Parathyroid adenoma (tissue), 2 donors: ENCODE data around the gene FBXW7.

Experiments used
- H2AFZ ChIP-seq: fragments of 300-600 bp; sonication (generic); one replicate; pipeline ENCODE4 v1.7.0; 2017; ENCODE audit warnings: antibody characterized with exemption, mild to moderate bottlenecking
- H3K27ac ChIP-seq: fragments of 300-600 bp; sonication (generic); one replicate; pipeline ENCODE4 v1.7.0; 2017
- H3K27me3 ChIP-seq: fragments of 300-600 bp; sonication (generic); one replicate; pipeline ENCODE4 v1.7.0; 2017; ENCODE audit warnings: low read length; ENCODE audit not compliant: control insufficient read depth, insufficient read depth
- H3K36me3 ChIP-seq: fragments of 300-600 bp; sonication (generic); one replicate; pipeline ENCODE4 v1.7.0; 2017; ENCODE audit warnings: low read length; ENCODE audit not compliant: control insufficient read depth, insufficient read depth
- H3K4me1 ChIP-seq: fragments of 300-600 bp; sonication (generic); one replicate; pipeline ENCODE4 v1.7.0; 2017; ENCODE audit warnings: control low read depth
- H3K4me2 ChIP-seq: fragments of 300-600 bp; sonication (generic); one replicate; pipeline ENCODE4 v1.7.0; 2017; ENCODE audit warnings: low read length
- H3K4me3 ChIP-seq: fragments of 300-600 bp; sonication (generic); one replicate; pipeline ENCODE4 v1.7.0; 2017; ENCODE audit warnings: low read depth, low read length
- H3K79me2 ChIP-seq: fragments of 300-600 bp; sonication (generic); one replicate; pipeline ENCODE4 v1.7.0; 2017; ENCODE audit warnings: control low read depth
- H3K9ac ChIP-seq: fragments of 300-600 bp; sonication (generic); one replicate; pipeline ENCODE4 v1.7.0; 2017; ENCODE audit warnings: mild to moderate bottlenecking
- H3K9me3 ChIP-seq: fragments of 300-600 bp; sonication (generic); one replicate; pipeline ENCODE4 v1.7.0; 2017; ENCODE audit warnings: low read length; ENCODE audit not compliant: control insufficient read depth
- TF ChIP-seq, protein P1 (sequence below): fragments of 300-600 bp; sonication (generic); IDR thresholded peaks from one replicate; pipeline ENCODE4 v1.7.0; 2017; ENCODE audit warnings: antibody characterized with exemption, mild to moderate bottlenecking
- donor health status: primary hyperparathyroidism.

Gene FBXW7

GRCh38 chr4:152344001-152344400, 191.9 kb downstream of the FBXW7 start:
- H2AFZ ChIP-seq = no peak overlapping the region
- H3K4me3 ChIP-seq = no peak overlapping the region
- no peaks in the 10 kb centered on the region for H3K27me3 ChIP-seq
- H3K79me2 ChIP-seq = no peaks in the 10 kb centered on the region
- H3K9me3 ChIP-seq = no peaks in the 10 kb centered on the region
- no peak overlapping the region for H3K4me2 ChIP-seq
- H3K4me1 ChIP-seq = no peaks in the 10 kb centered on the region
- no peak overlapping the region for H3K9ac ChIP-seq
- no peak overlapping the region for H3K27ac ChIP-seq
- no peaks in the 10 kb centered on the region for H3K36me3 ChIP-seq
- TF ChIP-seq, protein P1, sequence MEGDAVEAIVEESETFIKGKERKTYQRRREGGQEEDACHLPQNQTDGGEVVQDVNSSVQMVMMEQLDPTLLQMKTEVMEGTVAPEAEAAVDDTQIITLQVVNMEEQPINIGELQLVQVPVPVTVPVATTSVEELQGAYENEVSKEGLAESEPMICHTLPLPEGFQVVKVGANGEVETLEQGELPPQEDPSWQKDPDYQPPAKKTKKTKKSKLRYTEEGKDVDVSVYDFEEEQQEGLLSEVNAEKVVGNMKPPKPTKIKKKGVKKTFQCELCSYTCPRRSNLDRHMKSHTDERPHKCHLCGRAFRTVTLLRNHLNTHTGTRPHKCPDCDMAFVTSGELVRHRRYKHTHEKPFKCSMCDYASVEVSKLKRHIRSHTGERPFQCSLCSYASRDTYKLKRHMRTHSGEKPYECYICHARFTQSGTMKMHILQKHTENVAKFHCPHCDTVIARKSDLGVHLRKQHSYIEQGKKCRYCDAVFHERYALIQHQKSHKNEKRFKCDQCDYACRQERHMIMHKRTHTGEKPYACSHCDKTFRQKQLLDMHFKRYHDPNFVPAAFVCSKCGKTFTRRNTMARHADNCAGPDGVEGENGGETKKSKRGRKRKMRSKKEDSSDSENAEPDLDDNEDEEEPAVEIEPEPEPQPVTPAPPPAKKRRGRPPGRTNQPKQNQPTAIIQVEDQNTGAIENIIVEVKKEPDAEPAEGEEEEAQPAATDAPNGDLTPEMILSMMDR = no peak

DNA sequence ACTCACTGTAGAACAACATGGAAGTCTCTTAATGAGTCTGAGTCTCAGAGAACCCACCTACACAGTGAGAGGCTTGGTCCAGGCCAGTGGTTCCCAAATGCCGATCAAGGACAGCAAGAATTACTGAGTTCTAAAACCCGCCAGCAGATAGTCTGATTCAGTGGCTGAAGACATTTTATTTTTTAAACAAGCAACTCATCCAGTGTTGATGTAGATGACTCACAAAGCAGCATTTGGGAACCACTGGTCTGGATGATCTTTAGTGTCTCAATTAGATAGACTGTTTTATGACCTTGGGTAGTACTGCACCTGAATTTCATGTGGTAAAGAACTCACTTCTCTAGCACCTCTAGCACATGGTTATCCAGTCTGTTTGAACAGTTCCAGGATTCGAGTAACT, 193.6 kb downstream of the FBXW7 start:
- Histone ChIP-seq H3K27ac (no peak overlapping the region), H3K36me3 (no peaks in the 10 kb centered on the region), H3K27me3 (no peaks in the 10 kb centered on the region), H3K4me1 (no peaks in the 10 kb centered on the region), H3K9me3 (no peaks in the 10 kb centered on the region), H3K9ac (no peak overlapping the region), H3K4me2 (no peak overlapping the region), H3K4me3 (no peak overlapping the region), H2AFZ (no peak overlapping the region), H3K79me2 (no peaks in the 10 kb centered on the region)
- TF ChIP-seq, protein P1 = no peak

DNA sequence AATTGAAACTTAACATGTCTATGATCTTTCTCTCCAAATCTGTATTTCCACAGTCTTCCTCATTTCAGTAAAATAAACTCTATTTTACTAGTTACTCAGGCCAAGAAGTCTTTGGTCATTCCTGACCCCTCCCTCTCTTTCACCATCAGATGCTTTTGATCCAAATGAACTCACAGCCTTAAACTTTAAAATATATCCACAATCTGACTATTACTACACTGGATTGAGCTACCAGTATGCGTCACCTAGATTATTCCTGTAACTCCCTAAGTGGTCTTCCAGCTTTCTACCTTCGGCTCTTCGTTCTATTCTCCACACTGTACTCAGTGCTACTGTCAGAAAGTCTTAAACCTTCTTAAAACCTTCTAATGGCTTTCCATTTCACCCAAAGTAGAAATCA, 195.1 kb downstream of the FBXW7 start:
- no peaks in the 10 kb centered on the region for H3K79me2 ChIP-seq
- H3K9ac ChIP-seq = no peak overlapping the region
- no peak overlapping the region for H2AFZ ChIP-seq
- H3K4me2 ChIP-seq = no peak overlapping the region
- no peaks in the 10 kb centered on the region for H3K9me3 ChIP-seq
- TF ChIP-seq, protein P1 = no peak
- H3K36me3 ChIP-seq = no peaks in the 10 kb centered on the region
- H3K4me1 ChIP-seq = no peaks in the 10 kb centered on the region
- H3K27ac ChIP-seq = no peak overlapping the region
- H3K27me3 ChIP-seq = no peaks in the 10 kb centered on the region
- no peak overlapping the region for H3K4me3 ChIP-seq

- Histone ChIP-seq H3K27ac (no peak overlapping the region), H3K9me3 (no peaks in the 10 kb centered on the region), H3K27me3 (no peaks in the 10 kb centered on the region), H2AFZ (no peak overlapping the region), H3K9ac (no peak overlapping the region), H3K4me3 (no peak overlapping the region), H3K4me2 (no peak overlapping the region), H3K79me2 (no peaks in the 10 kb centered on the region), H3K4me1 (no peaks in the 10 kb centered on the region), H3K36me3 (no peaks in the 10 kb centered on the region)
- TF ChIP-seq, protein P1 = no peak
Measured at GRCh38 chr4:152339576-152339975, 196.3 kb downstream of the FBXW7 start.

GRCh38 chr4:152334931-152335330, 201.0 kb downstream of the FBXW7 start:
- Histone ChIP-seq H3K9ac (no peak overlapping the region), H3K4me1 (no peaks in the 10 kb centered on the region), H3K79me2 (no peaks in the 10 kb centered on the region), H3K36me3 (no peaks in the 10 kb centered on the region), H3K4me3 (no peak overlapping the region), H2AFZ (no peak overlapping the region), H3K27me3 (no peaks in the 10 kb centered on the region), H3K27ac (no peak overlapping the region), H3K4me2 (no peak overlapping the region), H3K9me3 (no peaks in the 10 kb centered on the region)
- TF ChIP-seq, protein P1 = no peak
